Spleen (tissue), 7 donors: ENCODE measurements around the gene TBC1D3E.
"Not testable (repeated sequence)": the region's sequence is repeated elsewhere in the genome, so short reads cannot be mapped to it uniquely, and the experiment has no call there.

Experiments
- POLR2A ChIP-seq, 3 donors: fragments of 450-650 bp; IDR thresholded peaks; one replicate each; pipeline ENCODE4 v1.5.1; 2017; ENCODE audit warnings: antibody characterized with exemption in 3 of 3, mild to moderate bottlenecking in 1 of 3
- POLR2AphosphoS5 ChIP-seq, 3 donors: sonication (generic); formaldehyde crosslinking; IDR thresholded peaks; one replicate each; pipeline ENCODE4 v1.5.1; 2017; ENCODE audit warnings: antibody characterized with exemption in 3 of 3
- TF ChIP-seq, protein P1 (sequence below), 11 experiments: fragments of 200-600 bp in 7 of 11; fragments of 450-650 bp in 4 of 11; sonication (generic) in 4 of 11; IDR thresholded peaks in 8 of 11; conservative IDR thresholded peaks in 3 of 11; 1 replicate in 7 of 11; 2 replicates in 4 of 11; pipeline versions ENCODE4 v1.4.0 to v1.8.0; 2016 to 2021; ENCODE audit warnings: antibody characterized with exemption in 11 of 11, inconsistent platforms in 4 of 11, mild to moderate bottlenecking in 1 of 11
- donor health status: DM: no; HTN: no; CAD: no; lungs with moderate emphysema.
- donor health status: DM: no; HTN: no; CAD: no.
- donor health status: DM: no; HTN: no; CAD: no.

DNA sequence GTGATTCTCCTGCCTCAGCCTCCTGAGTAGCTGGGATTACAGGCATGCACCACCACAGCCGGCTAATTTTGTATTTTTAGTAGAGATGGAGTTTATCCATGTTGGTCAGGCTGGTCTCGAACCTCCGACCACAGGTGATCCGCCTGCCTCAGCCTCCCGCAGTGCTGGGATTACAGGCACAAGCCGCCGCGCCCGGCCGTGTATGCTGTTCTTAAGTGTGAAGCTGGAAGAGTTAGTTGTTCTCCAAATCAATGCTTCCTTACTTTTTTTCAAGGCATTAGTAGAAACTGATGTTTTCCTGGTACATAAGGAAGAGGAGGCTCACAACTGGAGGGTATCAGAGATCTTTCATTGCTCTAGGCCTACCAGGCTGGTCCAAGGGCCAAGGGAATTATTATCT lies 39.6 kb upstream of the TBC1D3E start:
- TF ChIP-seq, protein P1, sequence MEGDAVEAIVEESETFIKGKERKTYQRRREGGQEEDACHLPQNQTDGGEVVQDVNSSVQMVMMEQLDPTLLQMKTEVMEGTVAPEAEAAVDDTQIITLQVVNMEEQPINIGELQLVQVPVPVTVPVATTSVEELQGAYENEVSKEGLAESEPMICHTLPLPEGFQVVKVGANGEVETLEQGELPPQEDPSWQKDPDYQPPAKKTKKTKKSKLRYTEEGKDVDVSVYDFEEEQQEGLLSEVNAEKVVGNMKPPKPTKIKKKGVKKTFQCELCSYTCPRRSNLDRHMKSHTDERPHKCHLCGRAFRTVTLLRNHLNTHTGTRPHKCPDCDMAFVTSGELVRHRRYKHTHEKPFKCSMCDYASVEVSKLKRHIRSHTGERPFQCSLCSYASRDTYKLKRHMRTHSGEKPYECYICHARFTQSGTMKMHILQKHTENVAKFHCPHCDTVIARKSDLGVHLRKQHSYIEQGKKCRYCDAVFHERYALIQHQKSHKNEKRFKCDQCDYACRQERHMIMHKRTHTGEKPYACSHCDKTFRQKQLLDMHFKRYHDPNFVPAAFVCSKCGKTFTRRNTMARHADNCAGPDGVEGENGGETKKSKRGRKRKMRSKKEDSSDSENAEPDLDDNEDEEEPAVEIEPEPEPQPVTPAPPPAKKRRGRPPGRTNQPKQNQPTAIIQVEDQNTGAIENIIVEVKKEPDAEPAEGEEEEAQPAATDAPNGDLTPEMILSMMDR (IDR thresholded peaks at IDR 0.05 in 8 of 11, conservative IDR thresholded peaks at IDR 0.05 in 3 of 11): not testable (repeated sequence)
- not testable (repeated sequence) for TF ChIP-seq POLR2AphosphoS5, POLR2A (IDR thresholded peaks at IDR 0.05)
